HEK293T (cell line): ENCODE measurements around the gene SIRT5.

Experiments used
- CTCF ChIA-PET: fragments of 350-600 bp; formaldehyde crosslinking; extraction: SDS; loops from one replicate; lab custom pipeline; 2021; ENCODE audit warnings: antibody characterized with exemption, inconsistent platforms; lab: Yijun Ruan, JAX
- POLR2A ChIA-PET: fragments of 350-600 bp; formaldehyde crosslinking; extraction: SDS; loops from one replicate; lab custom pipeline; 2020; ENCODE audit warnings: antibody characterized with exemption, inconsistent platforms; lab: Yijun Ruan, JAX
- DNase-seq: peaks from one replicate; pipeline ENCODE4 v3.0.0; 2012; ENCODE audit warnings: mixed read lengths; ENCODE audit errors: extremely low spot score
- ARNT ChIP-seq: fragments of 450-650 bp; IDR thresholded peaks from 2 replicates; pipeline ENCODE4 v1.6.1; 2017; ENCODE audit warnings: mild to moderate bottlenecking
- BHLHE40 ChIP-seq: fragments of 450-650 bp; IDR thresholded peaks from 2 replicates; pipeline ENCODE4 v1.6.1; 2016; ENCODE audit warnings: mild to moderate bottlenecking, moderate library complexity, borderline replicate concordance
- CTBP1 ChIP-seq: fragments of 450-650 bp; IDR thresholded peaks from 2 replicates; pipeline ENCODE4 v1.6.1; 2016; ENCODE audit warnings: borderline replicate concordance
- ELF4 ChIP-seq: fragments of 450-650 bp; IDR thresholded peaks from 2 replicates; pipeline ENCODE4 v1.6.1; 2017; ENCODE audit warnings: antibody characterized with exemption
- FOXA1 ChIP-seq: fragments of 450-650 bp; IDR thresholded peaks from 2 replicates; pipeline ENCODE4 v1.6.1; 2016; ENCODE audit warnings: mild to moderate bottlenecking
- FOXK2 ChIP-seq: fragments of 450-650 bp; IDR thresholded peaks from 2 replicates; pipeline ENCODE4 v1.6.1; 2016; ENCODE audit warnings: mild to moderate bottlenecking
- FOXM1 ChIP-seq: fragments of 450-650 bp; IDR thresholded peaks from 2 replicates; pipeline ENCODE4 v1.6.1; 2017; ENCODE audit warnings: mild to moderate bottlenecking, borderline replicate concordance
- HDGF ChIP-seq: fragments of 450-650 bp; IDR thresholded peaks from 2 replicates; pipeline ENCODE4 v1.6.1; 2017; ENCODE audit warnings: antibody characterized with exemption, borderline replicate concordance
- L3MBTL2 ChIP-seq: fragments of 450-650 bp; conservative IDR thresholded peaks from 2 replicates; pipeline ENCODE4 v1.6.1; 2016; ENCODE audit warnings: mild to moderate bottlenecking
- LEF1 ChIP-seq: fragments of 450-650 bp; IDR thresholded peaks from 2 replicates; pipeline ENCODE4 v1.6.1; 2017; ENCODE audit warnings: mild to moderate bottlenecking, borderline replicate concordance
- NFRKB ChIP-seq: fragments of 450-650 bp; IDR thresholded peaks from 2 replicates; pipeline ENCODE4 v1.6.1; 2016; ENCODE audit warnings: mild to moderate bottlenecking, moderate library complexity
- SP1 ChIP-seq: fragments of 450-650 bp; IDR thresholded peaks from 2 replicates; pipeline ENCODE4 v1.6.1; 2017
- SUZ12 ChIP-seq: fragments of 450-650 bp; IDR thresholded peaks from 2 replicates; pipeline ENCODE4 v1.6.1; 2016; ENCODE audit warnings: mild to moderate bottlenecking
- TARDBP ChIP-seq: fragments of 450-650 bp; IDR thresholded peaks from 2 replicates; pipeline ENCODE4 v1.6.1; 2016
- ZNF384 ChIP-seq: fragments of 450-650 bp; IDR thresholded peaks from 2 replicates; pipeline ENCODE4 v1.6.1; 2016
- TF ChIP-seq, protein P1 (sequence below): fragments of 450-650 bp; IDR thresholded peaks from 2 replicates; pipeline ENCODE4 v1.6.1; 2016

The SIRT5 gene

DNA sequence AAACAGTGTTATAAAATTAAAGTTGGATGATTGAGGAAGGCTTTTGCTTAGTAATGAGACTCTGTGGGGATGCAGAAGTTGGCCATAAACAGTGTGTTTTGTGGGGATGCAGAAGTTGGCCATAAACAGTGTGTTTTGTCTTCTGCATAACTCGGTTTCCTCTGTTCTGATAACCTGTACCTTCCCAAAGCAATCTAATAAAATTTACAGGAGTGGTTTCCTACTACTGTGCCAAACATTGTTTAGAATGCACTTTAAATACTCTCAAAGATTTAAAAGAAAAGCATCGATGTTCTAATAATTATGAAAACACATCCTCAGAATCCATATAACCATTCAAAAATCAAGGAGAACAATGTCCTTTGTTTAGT, 36.9 kb upstream of the SIRT5 start:
- TF ChIP-seq ZNF384 (no peak), TARDBP (no peak), L3MBTL2 (no peak), ELF4 (no peak), SUZ12 (no peak), HDGF (no peak), ARNT (no peak), SP1 (no peak), CTBP1 (no peak), FOXM1 (no peak)
- TF ChIP-seq, protein P1, sequence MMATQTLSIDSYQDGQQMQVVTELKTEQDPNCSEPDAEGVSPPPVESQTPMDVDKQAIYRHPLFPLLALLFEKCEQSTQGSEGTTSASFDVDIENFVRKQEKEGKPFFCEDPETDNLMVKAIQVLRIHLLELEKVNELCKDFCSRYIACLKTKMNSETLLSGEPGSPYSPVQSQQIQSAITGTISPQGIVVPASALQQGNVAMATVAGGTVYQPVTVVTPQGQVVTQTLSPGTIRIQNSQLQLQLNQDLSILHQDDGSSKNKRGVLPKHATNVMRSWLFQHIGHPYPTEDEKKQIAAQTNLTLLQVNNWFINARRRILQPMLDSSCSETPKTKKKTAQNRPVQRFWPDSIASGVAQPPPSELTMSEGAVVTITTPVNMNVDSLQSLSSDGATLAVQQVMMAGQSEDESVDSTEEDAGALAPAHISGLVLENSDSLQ: no peak
- no peak for DNase-seq
- ChIA-PET CTCF (interaction anchor here (0.5 to 1.0 kb wide), 3 partner anchors 28 to 101 kb away, joined by 3 read pairs; partner anchors contain the start of gene SIRT5), POLR2A (interaction anchor here (1.4 kb wide), 1 partner anchor 209 kb away, joined by 4 read pairs; the partner anchor contains the start of gene TBC1D7)

DNA sequence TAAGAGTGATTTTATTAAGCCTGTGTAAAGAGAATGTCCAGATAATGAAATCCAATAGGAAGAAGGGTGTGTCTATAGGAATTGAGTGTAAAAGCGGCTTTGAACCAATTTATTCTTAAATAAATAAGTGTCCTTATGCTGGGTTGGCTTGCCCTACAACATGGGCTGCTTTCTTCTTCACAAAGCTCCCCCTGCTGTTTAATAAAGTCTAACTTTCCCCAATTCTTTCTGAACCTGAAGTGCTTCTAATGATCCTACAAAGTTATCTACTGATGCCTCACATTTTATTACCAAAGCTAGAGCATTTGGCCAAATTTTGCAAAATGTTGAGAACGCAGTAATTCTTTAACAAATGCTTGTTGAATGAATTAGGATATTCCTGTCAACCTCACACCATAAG, 36.3 kb upstream of the SIRT5 start:
- ChIA-PET CTCF (interaction anchor here (0.8 to 1.0 kb wide), 2 partner anchors 36 to 101 kb away, joined by 3 read pairs; partner anchors contain the start of gene SIRT5), POLR2A (interaction anchor here (1.4 kb wide), 1 partner anchor 210 kb away, joined by 4 read pairs; the partner anchor contains the start of gene TBC1D7)
- TF ChIP-seq L3MBTL2 (no peak), SP1 (no peak), FOXA1 (no peak), TARDBP (no peak), SUZ12 (no peak), CTBP1 (no peak), ELF4 (no peak), LEF1 (no peak), ZNF384 (no peak), ARNT (no peak), NFRKB (no peak), BHLHE40 (no peak), FOXK2 (no peak), HDGF (no peak), FOXM1 (no peak)
- TF ChIP-seq, protein P1: no peak
- DNase-seq: peak; percentile 50

DNA sequence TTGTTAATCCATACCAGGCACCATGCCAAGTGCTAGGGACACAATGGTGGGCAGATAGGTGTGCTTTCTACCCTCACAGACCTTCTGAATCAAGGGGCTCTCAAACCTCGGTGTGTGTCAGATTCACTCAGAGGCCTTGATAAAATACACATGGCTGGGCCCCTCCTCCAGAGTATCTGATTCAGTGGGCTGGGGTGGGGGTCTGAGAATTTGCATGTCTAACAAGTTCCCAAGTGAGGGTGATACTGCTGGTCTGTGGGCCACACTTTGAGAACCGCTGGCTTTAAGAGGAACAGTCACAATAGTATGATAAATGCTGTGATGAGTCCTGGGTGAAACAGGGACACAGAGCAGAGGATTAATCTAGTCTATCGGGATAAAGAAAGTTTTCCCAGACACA, 35.8 kb upstream of the SIRT5 start:
- POLR2A ChIA-PET: interaction anchor here (1.4 kb wide), 1 partner anchor 210 kb away, joined by 4 read pairs; the partner anchor contains the start of gene TBC1D7
- no peak for DNase-seq
- TF ChIP-seq, protein P1: no peak
- TF ChIP-seq CTBP1 (no peak), FOXA1 (no peak), NFRKB (no peak), HDGF (no peak), BHLHE40 (no peak), L3MBTL2 (no peak), ZNF384 (no peak), SP1 (no peak)
- CTCF ChIA-PET: interaction anchor here (1.0 kb wide), 1 partner anchor 36 kb away, joined by 3 read pairs; the partner anchor contains the start of gene SIRT5

DNA sequence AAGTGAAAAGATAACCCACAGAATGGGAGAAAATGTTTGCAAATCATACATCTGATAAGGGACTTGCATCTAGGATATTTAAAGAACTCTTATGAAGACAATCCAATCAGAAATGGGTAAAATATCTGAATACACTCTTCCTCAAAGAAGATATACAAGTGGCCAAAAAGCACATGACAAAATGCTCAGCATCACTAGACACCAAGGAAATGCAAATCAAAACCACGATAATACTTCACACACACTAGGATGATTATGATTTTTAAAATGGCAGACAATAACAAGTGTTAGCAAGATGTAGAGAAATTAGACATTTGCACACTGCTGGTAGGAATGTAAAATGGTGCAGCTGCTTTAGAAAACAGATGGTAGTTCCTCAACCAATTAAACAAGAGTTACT, 34.8 kb upstream of the SIRT5 start:
- CTCF ChIA-PET: no interaction called here
- TF ChIP-seq CTBP1 (no peak), L3MBTL2 (no peak), ELF4 (no peak), FOXA1 (no peak), BHLHE40 (no peak), SUZ12 (no peak), NFRKB (no peak), LEF1 (no peak), FOXM1 (no peak), HDGF (no peak), FOXK2 (no peak), SP1 (no peak)
- TF ChIP-seq, protein P1: no peak
- POLR2A ChIA-PET: no interaction called here
- DNase-seq: no peak

DNA sequence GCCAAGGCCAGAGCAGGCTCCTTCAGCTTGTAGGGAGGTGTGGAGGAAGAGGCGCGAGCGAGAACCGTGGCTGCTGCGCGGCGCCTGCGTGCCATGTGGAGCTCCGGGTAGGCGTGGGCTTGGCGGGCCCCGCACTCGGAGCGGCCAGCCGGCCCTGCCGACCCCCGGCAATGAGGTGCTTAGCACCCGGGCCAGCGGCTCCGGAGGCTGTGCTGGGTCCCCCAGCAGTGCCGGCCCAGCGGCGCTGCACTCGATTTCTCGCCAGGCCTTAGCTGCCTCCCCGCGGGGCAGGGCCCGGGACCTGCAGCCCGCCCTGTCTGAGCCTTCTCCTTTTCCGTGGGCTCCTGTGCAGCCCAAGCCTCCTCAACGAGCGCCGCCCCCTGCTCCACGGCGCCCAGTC, 32.9 kb upstream of the SIRT5 start:
- CTCF ChIA-PET: interaction anchor here (0.6 kb wide), 1 partner anchor 904 kb away, joined by 3 read pairs; no protein-coding TSS in a partner anchor
- POLR2A ChIA-PET: no interaction called here
- DNase-seq: no peak
- TF ChIP-seq TARDBP (no peak), FOXM1 (no peak), LEF1 (no peak), L3MBTL2 (no peak), HDGF (no peak), SP1 (no peak), ELF4 (no peak), BHLHE40 (no peak), CTBP1 (no peak), ZNF384 (no peak), ARNT (no peak), SUZ12 (no peak), FOXK2 (no peak), FOXA1 (no peak)
